ENCODE measurements around the gene GHR.

The GHR gene

GRCh38 chr5:42604171-42604711 is 181.0 kb downstream of the GHR start:
- DNase-seq (ENCODE audit: low read depth), result no peak

GRCh38 chr5:42605490-42605889 is 182.3 kb downstream of the GHR start:
- no peak for DNase-seq (ENCODE audit: low read depth)

- DNase-seq (ENCODE audit: low read depth), result no peak
These were observed 183.2 kb downstream of the GHR start for GRCh38 chr5:42606464-42606869.

- no peak for DNase-seq (ENCODE audit: low read depth)
These were observed 188.2 kb downstream of the GHR start for GRCh38 chr5:42611437-42611836.

GRCh38 chr5:42612750-42613366 is 189.6 kb downstream of the GHR start:
- no peak for DNase-seq (ENCODE audit: low read depth)

- no peak for DNase-seq (ENCODE audit: low read depth)
These were observed 191.3 kb downstream of the GHR start for GRCh38 chr5:42614509-42614908.

GRCh38 chr5:42620579-42621216 is 197.5 kb downstream of the GHR start:
- DNase-seq (ENCODE audit: low read depth), result no peak

- DNase-seq (ENCODE audit: low read depth), result no peak
These were observed 198.0 kb downstream of the GHR start for GRCh38 chr5:42621242-42621641.

- DNase-seq (ENCODE audit: low read depth), result no peak
These were observed 198.4 kb downstream of the GHR start for GRCh38 chr5:42621662-42622061.

GRCh38 chr5:42624912-42625311 is 201.7 kb downstream of the GHR start:
- DNase-seq (ENCODE audit: low read depth), result no peak

- DNase-seq (ENCODE audit: low read depth), result no peak
These were observed 203.2 kb downstream of the GHR start for GRCh38 chr5:42626462-42626861.

- DNase-seq (ENCODE audit: low read depth), result no peak
These were observed 205.6 kb downstream of the GHR start for GRCh38 chr5:42628821-42629220.

GRCh38 chr5:42629284-42629683 is 206.0 kb downstream of the GHR start:
- DNase-seq (ENCODE audit: low read depth), result no peak

- no peak for DNase-seq (ENCODE audit: low read depth)
These were observed 208.0 kb downstream of the GHR start for GRCh38 chr5:42631241-42631640.

- DNase-seq (ENCODE audit: low read depth), result no peak
These were observed 209.2 kb downstream of the GHR start for GRCh38 chr5:42632354-42632900.

GRCh38 chr5:42634575-42634974 is 211.3 kb downstream of the GHR start:
- no peak for DNase-seq (ENCODE audit: low read depth)

GRCh38 chr5:42636425-42636824 is 213.2 kb downstream of the GHR start:
- DNase-seq (ENCODE audit: low read depth), result no peak

GRCh38 chr5:42636946-42637345 is 213.7 kb downstream of the GHR start:
- DNase-seq (ENCODE audit: low read depth), result no peak

GRCh38 chr5:42638972-42639371 is 215.7 kb downstream of the GHR start:
- no peak for DNase-seq (ENCODE audit: low read depth)

- DNase-seq (ENCODE audit: low read depth), result no peak
These were observed 217.6 kb downstream of the GHR start for GRCh38 chr5:42640835-42641234.

GRCh38 chr5:42641336-42642005 is 218.2 kb downstream of the GHR start:
- DNase-seq (ENCODE audit: low read depth), result no peak

GRCh38 chr5:42642006-42642405 is 218.8 kb downstream of the GHR start:
- no peak for DNase-seq (ENCODE audit: low read depth)

- DNase-seq (ENCODE audit: low read depth), result no peak
These were observed 220.1 kb downstream of the GHR start for GRCh38 chr5:42643360-42643759.

All from GM04503 (cell line).